ENCODE results near the gene TMEM161B.

Gene TMEM161B

DNA sequence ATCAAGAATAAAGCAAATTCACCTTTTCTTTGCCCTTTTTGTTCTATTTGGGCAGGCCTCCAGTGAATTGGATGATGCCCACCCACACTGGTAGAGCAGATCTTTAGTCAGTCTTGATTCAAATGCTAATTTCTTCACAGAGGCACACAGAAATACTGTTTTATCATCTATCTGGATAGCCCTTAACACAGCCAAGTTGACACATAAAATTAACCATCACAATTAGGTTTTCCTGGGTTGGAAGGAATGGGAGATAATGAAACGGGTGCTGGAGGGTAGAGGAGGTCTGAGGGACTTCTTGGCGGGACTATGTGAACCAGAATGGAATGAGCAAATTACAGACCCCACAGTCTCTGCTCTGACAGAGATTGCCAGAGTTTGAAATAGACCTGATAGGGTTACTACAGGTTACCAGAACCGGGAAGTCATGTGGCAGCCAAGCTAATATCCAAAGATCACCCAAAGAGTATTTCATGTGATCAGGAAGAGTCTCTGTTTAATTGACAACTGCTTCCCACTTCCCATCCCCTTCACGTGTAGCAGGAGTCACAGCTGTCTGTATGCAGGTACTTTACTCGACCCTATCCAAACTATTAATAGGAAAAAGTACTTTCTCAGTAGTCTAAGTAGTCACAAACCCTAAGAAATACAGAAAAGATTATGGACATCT lies 20.0 kb upstream of the TMEM161B start:
- TF ChIP-seq, protein P1, sequence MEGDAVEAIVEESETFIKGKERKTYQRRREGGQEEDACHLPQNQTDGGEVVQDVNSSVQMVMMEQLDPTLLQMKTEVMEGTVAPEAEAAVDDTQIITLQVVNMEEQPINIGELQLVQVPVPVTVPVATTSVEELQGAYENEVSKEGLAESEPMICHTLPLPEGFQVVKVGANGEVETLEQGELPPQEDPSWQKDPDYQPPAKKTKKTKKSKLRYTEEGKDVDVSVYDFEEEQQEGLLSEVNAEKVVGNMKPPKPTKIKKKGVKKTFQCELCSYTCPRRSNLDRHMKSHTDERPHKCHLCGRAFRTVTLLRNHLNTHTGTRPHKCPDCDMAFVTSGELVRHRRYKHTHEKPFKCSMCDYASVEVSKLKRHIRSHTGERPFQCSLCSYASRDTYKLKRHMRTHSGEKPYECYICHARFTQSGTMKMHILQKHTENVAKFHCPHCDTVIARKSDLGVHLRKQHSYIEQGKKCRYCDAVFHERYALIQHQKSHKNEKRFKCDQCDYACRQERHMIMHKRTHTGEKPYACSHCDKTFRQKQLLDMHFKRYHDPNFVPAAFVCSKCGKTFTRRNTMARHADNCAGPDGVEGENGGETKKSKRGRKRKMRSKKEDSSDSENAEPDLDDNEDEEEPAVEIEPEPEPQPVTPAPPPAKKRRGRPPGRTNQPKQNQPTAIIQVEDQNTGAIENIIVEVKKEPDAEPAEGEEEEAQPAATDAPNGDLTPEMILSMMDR (IDR thresholded peaks at IDR 0.05; ENCODE audit: poor library complexity, severe bottlenecking) = no peak
- Histone ChIP-seq H3K27ac (ENCODE audit: poor library complexity, severe bottlenecking) (no peak overlapping the region), H3K27me3 (ENCODE audit: insufficient read depth, poor library complexity, severe bottlenecking) (no peaks in the 10 kb centered on the region), H3K4me1 (ENCODE audit: insufficient read depth, poor library complexity, severe bottlenecking) (no peaks in the 10 kb centered on the region), H3K36me3 (ENCODE audit: low read depth) (peaks cover 6% of the 10 kb centered on the region), H3K9me3 (ENCODE audit: severe bottlenecking) (no peaks in the 10 kb centered on the region), H3K4me3 (ENCODE audit: severe bottlenecking) (no peak overlapping the region)
- no peak for ATAC-seq (ENCODE audit: low read depth)
- no peak for DNase-seq (ENCODE audit: low spot score)

DNA sequence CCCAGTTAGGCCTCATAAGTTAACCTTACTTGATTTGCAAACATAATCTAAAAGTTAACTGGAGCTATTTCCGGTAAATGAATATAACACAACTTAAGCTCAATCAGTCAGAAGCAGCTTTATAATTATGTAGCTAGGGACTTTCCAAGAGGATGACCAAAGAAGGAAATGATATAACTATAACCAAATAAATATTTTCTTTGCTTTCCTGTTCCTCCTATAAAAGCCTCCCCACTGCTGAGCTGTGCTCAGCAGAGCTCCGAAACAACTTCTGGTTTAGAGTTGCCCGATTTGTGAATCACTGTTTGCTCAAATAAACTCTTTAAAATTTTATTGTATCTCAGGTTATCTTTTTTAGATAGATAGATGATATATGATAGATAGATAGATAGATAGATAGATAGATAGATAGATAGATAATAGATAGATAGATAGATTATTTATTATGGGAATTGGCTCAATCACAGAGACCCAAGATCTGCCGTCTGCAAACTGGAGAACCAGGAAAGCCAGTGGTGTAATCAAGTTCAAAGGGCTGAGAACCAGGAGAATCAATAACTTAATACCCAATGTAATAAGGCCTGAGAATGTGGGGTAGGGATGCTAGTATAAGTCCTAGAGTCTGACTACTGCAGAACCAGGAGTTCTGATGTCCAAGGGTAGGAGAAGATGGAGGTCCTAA lies 19.3 kb upstream of the TMEM161B start:
- DNase-seq (ENCODE audit: low spot score) (no peak), ATAC-seq (ENCODE audit: low read depth) (no peak)
- Histone ChIP-seq H3K36me3 (ENCODE audit: low read depth) (peaks cover 13% of the 10 kb centered on the region), H3K9me3 (ENCODE audit: severe bottlenecking) (no peaks in the 10 kb centered on the region), H3K4me3 (ENCODE audit: severe bottlenecking) (no peak overlapping the region), H3K27ac (ENCODE audit: poor library complexity, severe bottlenecking) (no peak overlapping the region), H3K4me1 (ENCODE audit: insufficient read depth, poor library complexity, severe bottlenecking) (no peaks in the 10 kb centered on the region), H3K27me3 (ENCODE audit: insufficient read depth, poor library complexity, severe bottlenecking) (no peaks in the 10 kb centered on the region)
- TF ChIP-seq, protein P1 (IDR thresholded peaks at IDR 0.05; ENCODE audit: poor library complexity, severe bottlenecking) = no peak

DNA sequence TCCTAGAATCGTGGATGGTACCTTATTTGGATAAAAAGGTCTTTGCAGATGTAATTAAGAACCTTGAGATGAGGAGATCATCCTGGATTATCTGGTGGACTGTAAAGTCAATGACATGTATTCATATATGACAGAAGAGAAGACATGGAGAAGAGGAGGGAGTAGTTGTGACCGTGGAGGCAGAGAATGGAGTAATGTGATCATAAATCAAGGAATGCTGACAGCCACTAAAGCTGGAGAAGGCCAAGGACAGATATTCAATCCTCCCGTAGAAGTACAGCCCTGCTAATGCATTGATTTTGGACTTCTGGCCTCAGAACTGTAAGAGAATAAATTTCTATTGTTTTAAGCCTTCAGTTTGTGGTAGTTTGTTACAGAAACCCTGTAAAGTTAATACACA lies 18.7 kb upstream of the TMEM161B start:
- Histone ChIP-seq H3K27me3 (ENCODE audit: insufficient read depth, poor library complexity, severe bottlenecking) (no peaks in the 10 kb centered on the region), H3K27ac (ENCODE audit: poor library complexity, severe bottlenecking) (no peak overlapping the region), H3K36me3 (ENCODE audit: low read depth) (peaks cover 18% of the 10 kb centered on the region), H3K9me3 (ENCODE audit: severe bottlenecking) (no peaks in the 10 kb centered on the region), H3K4me3 (ENCODE audit: severe bottlenecking) (no peak overlapping the region), H3K4me1 (ENCODE audit: insufficient read depth, poor library complexity, severe bottlenecking) (no peaks in the 10 kb centered on the region)
- DNase-seq (ENCODE audit: low spot score) (no peak), ATAC-seq (ENCODE audit: low read depth) (no peak)
- TF ChIP-seq, protein P1 (IDR thresholded peaks at IDR 0.05; ENCODE audit: poor library complexity, severe bottlenecking) = no peak

DNA sequence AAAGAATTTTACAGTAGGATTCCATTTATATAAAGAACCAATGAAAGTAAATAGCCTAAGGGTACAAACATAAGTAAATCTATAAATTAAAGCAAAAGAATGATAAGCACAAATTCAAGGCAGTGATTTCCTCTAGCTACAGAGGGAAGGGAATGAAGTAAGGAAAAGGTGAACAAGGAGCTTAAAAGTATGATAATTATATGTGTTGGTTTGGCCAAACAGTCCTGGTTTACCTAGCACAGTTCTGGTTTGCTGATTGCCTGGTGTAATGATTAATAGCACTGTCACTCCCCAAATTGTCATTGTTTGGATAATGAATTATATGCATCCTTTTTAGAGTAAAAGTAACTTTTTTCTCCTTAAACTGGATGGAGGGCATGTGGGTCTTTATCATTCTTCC lies 15.0 kb upstream of the TMEM161B start:
- Histone ChIP-seq H3K4me1 (ENCODE audit: insufficient read depth, poor library complexity, severe bottlenecking) (no peaks in the 10 kb centered on the region), H3K27me3 (ENCODE audit: insufficient read depth, poor library complexity, severe bottlenecking) (no peaks in the 10 kb centered on the region), H3K27ac (ENCODE audit: poor library complexity, severe bottlenecking) (no peak overlapping the region), H3K9me3 (ENCODE audit: severe bottlenecking) (no peaks in the 10 kb centered on the region), H3K36me3 (ENCODE audit: low read depth) (peaks cover 18% of the 10 kb centered on the region), H3K4me3 (ENCODE audit: severe bottlenecking) (no peak overlapping the region)
- TF ChIP-seq, protein P1 (IDR thresholded peaks at IDR 0.05; ENCODE audit: poor library complexity, severe bottlenecking) = no peak
- ATAC-seq (ENCODE audit: low read depth) (no peak), DNase-seq (ENCODE audit: low spot score) (no peak)

DNA sequence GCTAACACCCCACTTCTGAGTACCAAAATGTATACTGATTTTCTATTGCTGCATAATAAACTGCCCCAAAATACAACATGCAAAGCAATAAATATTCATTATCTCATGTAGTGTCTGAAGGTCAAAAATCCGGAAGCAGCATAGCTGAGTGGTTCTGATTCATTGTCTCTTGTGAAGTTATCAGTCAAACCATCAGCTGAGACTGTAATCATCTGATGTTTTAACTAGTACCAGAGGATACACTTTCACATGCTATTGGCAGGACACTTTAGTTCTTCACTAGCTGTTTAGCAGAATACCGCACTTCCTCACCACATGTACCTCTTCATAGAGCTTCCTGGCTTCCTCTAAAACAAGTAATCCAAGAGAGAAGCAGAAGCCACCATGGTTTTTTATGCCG lies 12.7 kb upstream of the TMEM161B start:
- no peaks in the 10 kb centered on the region for H3K27me3 ChIP-seq (ENCODE audit: insufficient read depth, poor library complexity, severe bottlenecking)
- no peaks in the 10 kb centered on the region for H3K4me1 ChIP-seq (ENCODE audit: insufficient read depth, poor library complexity, severe bottlenecking)
- no peaks in the 10 kb centered on the region for H3K9me3 ChIP-seq (ENCODE audit: severe bottlenecking)
- ATAC-seq (ENCODE audit: low read depth) (no peak), DNase-seq (ENCODE audit: low spot score) (no peak)
- TF ChIP-seq, protein P1 (IDR thresholded peaks at IDR 0.05; ENCODE audit: poor library complexity, severe bottlenecking) = no peak
- H3K4me3 ChIP-seq (ENCODE audit: severe bottlenecking) = no peak overlapping the region
- peaks cover 28% of the 10 kb centered on the region for H3K36me3 ChIP-seq (ENCODE audit: low read depth)
- H3K27ac ChIP-seq (ENCODE audit: poor library complexity, severe bottlenecking) = no peak overlapping the region
